ENCODE data around the gene PPP2R2C.

Gene PPP2R2C

DNA sequence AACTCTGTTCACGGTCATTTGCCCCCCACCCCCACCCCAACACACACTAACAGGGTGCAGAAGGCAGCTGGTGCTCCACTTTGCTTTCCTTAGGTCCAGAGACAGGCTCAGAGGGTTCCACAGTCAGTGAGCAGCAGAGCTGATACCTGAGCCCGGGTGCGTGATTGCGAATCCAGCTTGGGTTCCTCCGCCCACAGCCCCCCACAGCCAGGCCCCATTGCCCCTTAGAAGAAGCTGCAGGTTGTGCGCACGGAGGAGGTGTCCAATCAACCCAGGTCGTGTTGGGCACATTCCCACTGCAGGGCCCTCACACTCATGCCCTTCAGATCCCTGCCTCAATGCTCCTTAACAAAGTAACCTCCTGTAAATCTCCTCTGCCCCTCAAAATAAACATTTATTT, 117.8 kb downstream of the PPP2R2C start:
- H3K4me1 ChIP-seq (ENCODE audit: insufficient read depth, insufficient read length) = peaks cover 6% of the 10 kb centered on the region
- TF ChIP-seq YY1 (IDR thresholded peaks at IDR 0.05; ENCODE audit: insufficient read depth, insufficient read length) (no peak), ZNF274 (IDR thresholded peaks at IDR 0.05; ENCODE audit: low read depth, low read length) (no peak), SUZ12 (IDR thresholded peaks at IDR 0.05; ENCODE audit: extremely low read depth, insufficient read depth, insufficient read length) (no peak)

DNA sequence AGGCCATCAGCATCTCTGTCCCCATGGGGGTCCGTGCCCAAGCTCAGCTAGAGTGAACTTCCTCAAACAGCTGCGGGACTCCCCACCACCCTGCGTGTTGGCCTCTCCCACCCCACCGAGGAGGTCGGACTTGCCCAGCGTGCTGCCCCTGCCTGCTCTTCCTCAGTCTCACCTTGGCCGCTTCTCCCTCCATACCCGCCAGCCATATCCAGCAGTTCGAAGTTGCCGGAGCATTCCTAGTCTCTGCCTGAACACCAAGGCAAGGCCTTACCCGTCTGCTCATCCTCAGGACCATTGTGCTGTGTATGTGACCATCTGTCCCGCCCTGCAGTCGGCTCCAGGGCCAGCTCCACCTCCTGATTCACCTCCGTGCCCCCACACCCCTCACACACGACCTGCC, 118.3 kb downstream of the PPP2R2C start:
- Histone ChIP-seq H3K36me3 (ENCODE audit: insufficient read depth, insufficient read length, low read length) (no peaks in the 10 kb centered on the region), H3K9ac (ENCODE audit: insufficient read length, low read depth) (peak overlapping the region; percentile 1), H3K27me3 (ENCODE audit: insufficient read depth, insufficient read length) (no peaks in the 10 kb centered on the region), H3K9me3 (ENCODE audit: insufficient read depth, low read length) (no peaks in the 10 kb centered on the region), H3K4me3 (ENCODE audit: insufficient read length, low read depth) (no peak overlapping the region), H3K4me1 (ENCODE audit: insufficient read depth, insufficient read length) (peaks cover 6% of the 10 kb centered on the region)
- no peak for TF ChIP-seq YY1 (IDR thresholded peaks at IDR 0.05; ENCODE audit: insufficient read depth, insufficient read length)
- TF ChIP-seq ZNF274 (IDR thresholded peaks at IDR 0.05; ENCODE audit: low read depth, low read length) = no peak
- no peak for TF ChIP-seq SUZ12 (IDR thresholded peaks at IDR 0.05; ENCODE audit: extremely low read depth, insufficient read depth, insufficient read length)
- DNase-seq (ENCODE audit: low read depth, low spot score) = no peak

More for the DNA sequence above, 117.8 kb downstream of the PPP2R2C start:
- Histone ChIP-seq H3K9me3 (ENCODE audit: insufficient read depth, low read length) (no peaks in the 10 kb centered on the region), H3K9ac (ENCODE audit: insufficient read length, low read depth) (no peak overlapping the region), H3K36me3 (ENCODE audit: insufficient read depth, insufficient read length, low read length) (no peaks in the 10 kb centered on the region), H3K27me3 (ENCODE audit: insufficient read depth, insufficient read length) (peaks cover under 1% of the 10 kb centered on the region), H3K4me3 (ENCODE audit: insufficient read length, low read depth) (no peak overlapping the region)
- no peak for DNase-seq (ENCODE audit: low read depth, low spot score)

- no peak for DNase-seq (ENCODE audit: low read depth, low spot score)
- no peaks in the 10 kb centered on the region for H3K27me3 ChIP-seq (ENCODE audit: insufficient read depth, insufficient read length)
- H3K4me3 ChIP-seq (ENCODE audit: insufficient read length, low read depth) = no peak overlapping the region
- TF ChIP-seq SUZ12 (IDR thresholded peaks at IDR 0.05; ENCODE audit: extremely low read depth, insufficient read depth, insufficient read length) (no peak), YY1 (IDR thresholded peaks at IDR 0.05; ENCODE audit: insufficient read depth, insufficient read length) (no peak), ZNF274 (IDR thresholded peaks at IDR 0.05; ENCODE audit: low read depth, low read length) (no peak)
- no peaks in the 10 kb centered on the region for H3K9me3 ChIP-seq (ENCODE audit: insufficient read depth, low read length)
- H3K36me3 ChIP-seq (ENCODE audit: insufficient read depth, insufficient read length, low read length) = no peaks in the 10 kb centered on the region
- H3K4me1 ChIP-seq (ENCODE audit: insufficient read depth, insufficient read length) = peaks cover 6% of the 10 kb centered on the region
- no peak overlapping the region for H3K9ac ChIP-seq (ENCODE audit: insufficient read length, low read depth)
Observed at GRCh38 chr4:6352031-6352692, 120.3 kb downstream of the PPP2R2C start.

DNA sequence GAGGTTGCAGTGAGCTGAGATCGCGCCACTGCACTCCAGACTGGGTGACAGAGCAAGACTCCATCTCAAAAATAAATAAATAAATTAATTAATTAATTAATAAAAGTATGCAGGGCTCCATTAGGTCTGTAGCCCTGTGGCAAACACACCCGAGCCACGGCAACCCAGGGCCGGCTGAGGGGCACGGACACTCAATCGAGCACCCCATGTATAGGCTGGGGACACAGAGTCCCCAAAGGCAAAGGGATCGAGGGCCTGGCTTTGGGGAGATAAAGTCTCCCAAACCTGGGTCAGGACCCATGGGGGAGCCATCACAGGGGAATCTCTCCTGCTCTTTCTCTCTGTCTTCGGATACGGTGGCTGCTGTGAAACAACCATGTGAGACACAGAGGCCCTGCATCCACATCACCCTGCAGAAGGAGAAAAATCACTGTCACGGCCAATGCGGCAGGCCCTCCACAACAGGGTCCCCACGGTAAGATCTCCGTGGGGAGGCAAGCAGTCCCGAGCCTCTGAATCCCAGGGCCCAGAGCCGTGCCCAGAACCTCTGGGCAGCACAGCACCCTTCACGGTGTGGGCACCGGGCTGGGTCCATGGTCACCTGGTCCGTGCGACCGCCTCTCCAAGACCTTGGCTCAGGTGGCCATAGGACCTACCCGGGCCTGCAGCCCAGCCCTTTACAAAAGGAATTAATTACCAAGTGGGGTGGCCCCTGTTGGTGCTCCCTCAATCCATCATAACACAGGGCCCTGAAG, 121.0 kb downstream of the PPP2R2C start:
- no peaks in the 10 kb centered on the region for H3K27me3 ChIP-seq (ENCODE audit: insufficient read depth, insufficient read length)
- TF ChIP-seq SUZ12 (IDR thresholded peaks at IDR 0.05; ENCODE audit: extremely low read depth, insufficient read depth, insufficient read length) = no peak
- no peak for TF ChIP-seq YY1 (IDR thresholded peaks at IDR 0.05; ENCODE audit: insufficient read depth, insufficient read length)
- TF ChIP-seq ZNF274 (IDR thresholded peaks at IDR 0.05; ENCODE audit: low read depth, low read length) = no peak

DNA sequence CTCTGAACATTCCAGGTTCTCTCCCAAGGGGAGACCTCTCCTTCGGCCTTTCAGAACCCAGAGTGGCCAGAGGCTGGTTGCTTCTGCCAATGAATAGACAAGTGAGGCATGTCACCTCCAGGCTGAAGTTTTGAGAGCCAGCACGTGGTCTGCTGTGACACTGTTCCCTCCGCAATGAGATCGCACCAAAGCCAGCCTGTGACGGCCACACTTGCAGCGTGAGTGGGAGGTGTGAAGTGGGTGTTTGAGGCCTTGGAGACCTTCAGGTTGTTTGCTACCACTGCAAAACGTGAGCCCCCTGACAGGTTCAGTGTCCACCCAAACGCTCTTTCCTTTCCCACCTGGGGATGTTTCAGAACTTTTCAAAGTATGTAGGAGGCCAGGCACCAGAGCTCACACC, 121.8 kb downstream of the PPP2R2C start:
- peaks cover 4% of the 10 kb centered on the region; the same call in 1 of the 2 replicates for H3K9me3 ChIP-seq (ENCODE audit: insufficient read depth, low read length)
- DNase-seq (ENCODE audit: low read depth, low spot score) = no peak
- no peak overlapping the region for H3K4me3 ChIP-seq (ENCODE audit: insufficient read length, low read depth)
- no peak overlapping the region for H3K9ac ChIP-seq (ENCODE audit: insufficient read length, low read depth)
- peaks cover 6% of the 10 kb centered on the region for H3K4me1 ChIP-seq (ENCODE audit: insufficient read depth, insufficient read length)
- no peaks in the 10 kb centered on the region for H3K27me3 ChIP-seq (ENCODE audit: insufficient read depth, insufficient read length)
- no peaks in the 10 kb centered on the region for H3K36me3 ChIP-seq (ENCODE audit: insufficient read depth, insufficient read length, low read length)
- TF ChIP-seq ZNF274 (IDR thresholded peaks at IDR 0.05; ENCODE audit: low read depth, low read length) (no peak), SUZ12 (IDR thresholded peaks at IDR 0.05; ENCODE audit: extremely low read depth, insufficient read depth, insufficient read length) (no peak), YY1 (IDR thresholded peaks at IDR 0.05; ENCODE audit: insufficient read depth, insufficient read length) (no peak)

More for the DNA sequence above, 121.0 kb downstream of the PPP2R2C start:
- no peaks in the 10 kb centered on the region for H3K36me3 ChIP-seq (ENCODE audit: insufficient read depth, insufficient read length, low read length)
- H3K9ac ChIP-seq (ENCODE audit: insufficient read length, low read depth) = no peak overlapping the region
- H3K4me3 ChIP-seq (ENCODE audit: insufficient read length, low read depth) = no peak overlapping the region
- H3K4me1 ChIP-seq (ENCODE audit: insufficient read depth, insufficient read length) = peaks cover 6% of the 10 kb centered on the region
- DNase-seq (ENCODE audit: low read depth, low spot score) = no peak
- H3K9me3 ChIP-seq (ENCODE audit: insufficient read depth, low read length) = no peaks in the 10 kb centered on the region

GRCh38 chr4:6349896-6350603, 122.4 kb downstream of the PPP2R2C start:
- TF ChIP-seq YY1 (IDR thresholded peaks at IDR 0.05; ENCODE audit: insufficient read depth, insufficient read length) = no peak
- no peak for TF ChIP-seq SUZ12 (IDR thresholded peaks at IDR 0.05; ENCODE audit: extremely low read depth, insufficient read depth, insufficient read length)
- TF ChIP-seq ZNF274 (IDR thresholded peaks at IDR 0.05; ENCODE audit: low read depth, low read length) = no peak
- no peak for DNase-seq (ENCODE audit: low read depth, low spot score)
- Histone ChIP-seq H3K4me3 (ENCODE audit: insufficient read length, low read depth) (no peak overlapping the region), H3K9me3 (ENCODE audit: insufficient read depth, low read length) (peaks cover 8% of the 10 kb centered on the region; the same call in 1 of the 2 replicates), H3K9ac (ENCODE audit: insufficient read length, low read depth) (no peak overlapping the region), H3K27me3 (ENCODE audit: insufficient read depth, insufficient read length) (no peaks in the 10 kb centered on the region), H3K4me1 (ENCODE audit: insufficient read depth, insufficient read length) (peaks cover 6% of the 10 kb centered on the region), H3K36me3 (ENCODE audit: insufficient read depth, insufficient read length, low read length) (no peaks in the 10 kb centered on the region)

GRCh38 chr4:6348408-6348807, 124.0 kb downstream of the PPP2R2C start:
- Histone ChIP-seq H3K4me3 (ENCODE audit: insufficient read length, low read depth) (no peak overlapping the region), H3K9me3 (ENCODE audit: insufficient read depth, low read length) (peaks cover 8% of the 10 kb centered on the region; the same call in 1 of the 2 replicates), H3K27me3 (ENCODE audit: insufficient read depth, insufficient read length) (no peaks in the 10 kb centered on the region), H3K9ac (ENCODE audit: insufficient read length, low read depth) (no peak overlapping the region), H3K36me3 (ENCODE audit: insufficient read depth, insufficient read length, low read length) (no peaks in the 10 kb centered on the region), H3K4me1 (ENCODE audit: insufficient read depth, insufficient read length) (peaks cover 2% of the 10 kb centered on the region)
- TF ChIP-seq ZNF274 (IDR thresholded peaks at IDR 0.05; ENCODE audit: low read depth, low read length) (no peak), SUZ12 (IDR thresholded peaks at IDR 0.05; ENCODE audit: extremely low read depth, insufficient read depth, insufficient read length) (no peak)
- no peak for DNase-seq (ENCODE audit: low read depth, low spot score)

Data from NT2/D1 (cell line).